ENCODE measurements around the gene ZNF212.

Gene ZNF212

GRCh38 chr7:149239345-149240143 is at the start of gene ZNF212:
TSS of gene ZNF212 (plus strand) at chr7:149239651. CDS start at chr7:149239779, 128 bp downstream.
- DNase-seq, result peak; percentile 86 to 89

GRCh38 chr7:149191851-149192250 is 47.6 kb upstream of the ZNF212 start:
- DNase-seq, result no peak

- DNase-seq, result no peak
Observed at GRCh38 chr7:149194799-149195179, 44.7 kb upstream of the ZNF212 start.

GRCh38 chr7:149195180-149196150 is 44.0 kb upstream of the ZNF212 start, which contains the start of gene ZNF282:
TSS of gene ZNF282 (plus strand) at chr7:149195546. CDS start at chr7:149195590, 44 bp downstream.
- DNase-seq, result peak; percentile 59 to 68

- no peak for DNase-seq
Observed at GRCh38 chr7:149196151-149196704, 43.2 kb upstream of the ZNF212 start.

GRCh38 chr7:149196705-149197171 is 42.7 kb upstream of the ZNF212 start:
- no peak for DNase-seq

GRCh38 chr7:149197675-149198074 is 41.8 kb upstream of the ZNF212 start:
- DNase-seq, result no peak

GRCh38 chr7:149198161-149198816 is 41.2 kb upstream of the ZNF212 start:
- DNase-seq, result no peak

- no peak for DNase-seq
Observed at GRCh38 chr7:149199234-149199995, 40.0 kb upstream of the ZNF212 start.

GRCh38 chr7:149202831-149203231 is 36.6 kb upstream of the ZNF212 start:
- DNase-seq, result no peak

- DNase-seq, result no peak
Observed at GRCh38 chr7:149205690-149206381, 33.6 kb upstream of the ZNF212 start.

GRCh38 chr7:149207324-149208035 is 32.0 kb upstream of the ZNF212 start:
- DNase-seq, result no peak

- DNase-seq, result peak; percentile 43 to 67
Observed at GRCh38 chr7:149209518-149210269, 29.8 kb upstream of the ZNF212 start.

- no peak for DNase-seq
Observed at GRCh38 chr7:149210551-149210950, 28.9 kb upstream of the ZNF212 start.

- no peak for DNase-seq
Observed at GRCh38 chr7:149214020-149214720, 25.3 kb upstream of the ZNF212 start.

GRCh38 chr7:149216402-149216801 is 23.0 kb upstream of the ZNF212 start:
- no peak for DNase-seq

GRCh38 chr7:149217570-149217969 is 21.9 kb upstream of the ZNF212 start:
- no peak for DNase-seq

GRCh38 chr7:149218469-149219420 is 20.7 kb upstream of the ZNF212 start:
- no peak for DNase-seq
